OCI-LY3 (cell line): ENCODE results near the gene MBL2.

Experiments
- CTCF ChIP-seq: fragments of 200-600, 300-600 bp; sonication (generic); IDR thresholded peaks from 2 replicates; pipeline ENCODE4 v1.5.1; 2014; ENCODE audit warnings: antibody characterized with exemption, low read length, low read depth
- EZH2phosphoT487 ChIP-seq: fragments of 200-600 bp; shearing (Covaris generic); IDR thresholded peaks from 2 replicates; pipeline ENCODE4 v1.6.1; 2018; ENCODE audit warnings: antibody characterized with exemption, mixed run types, low read depth

- no peak for TF ChIP-seq CTCF
- TF ChIP-seq EZH2phosphoT487, result no peak
Measured at GRCh38 chr10:52750629-52751028, 22.0 kb downstream of the MBL2 start.
